SU-DHL-6 (cell line): ENCODE results near the gene GOLGB1.

ENCODE experiments used
- H2AFZ ChIP-seq: fragments of 200-600 bp; sonication (generic); 2 replicates; pipeline ENCODE4 v1.6.1; 2014; ENCODE audit warnings: low read depth, mild to moderate bottlenecking, moderate library complexity, mixed read lengths, antibody characterized with exemption, low read length; ENCODE audit not compliant: severe bottlenecking
- H3F3A ChIP-seq: fragments of 200-600 bp; shearing (Covaris generic); 2 replicates; pipeline ENCODE4 v1.6.0; 2016; ENCODE audit warnings: antibody characterized with exemption, mild to moderate bottlenecking; ENCODE audit not compliant: insufficient read depth
- H3K27ac ChIP-seq: fragments of 200-600 bp; sonication (generic); 2 replicates; pipeline ENCODE4 v1.5.1; 2016; ENCODE audit warnings: low read depth, mild to moderate bottlenecking, low read length, moderate library complexity, mixed read lengths
- H3K27me3 ChIP-seq: fragments of 200-600 bp; sonication (generic), shearing (Covaris generic); 2 replicates; pipeline ENCODE4 v1.6.0; 2014; ENCODE audit warnings: mild to moderate bottlenecking, low read length
- H3K36me3 ChIP-seq: fragments of 200-600 bp; sonication (generic); 2 replicates; pipeline ENCODE4 v1.6.1; 2014; ENCODE audit warnings: mild to moderate bottlenecking, low read length, mixed read lengths
- H3K4me2 ChIP-seq: fragments of 300-600, 200-600 bp; shearing (Covaris generic), sonication (generic); 2 replicates; pipeline ENCODE4 v1.6.0; 2014; ENCODE audit warnings: low read length, low read depth, mild to moderate bottlenecking; ENCODE audit not compliant: poor library complexity, severe bottlenecking
- H3K4me3 ChIP-seq: fragments of 200-600 bp; sonication (generic); 2 replicates; pipeline ENCODE4 v1.5.1; 2014; ENCODE audit warnings: antibody characterized with exemption, low read length, mild to moderate bottlenecking, mixed read lengths; ENCODE audit not compliant: insufficient read depth, poor library complexity, severe bottlenecking
- H3K79me2 ChIP-seq: fragments of 200-600 bp; sonication (generic); 2 replicates; pipeline ENCODE4 v1.6.1; 2014; ENCODE audit warnings: mild to moderate bottlenecking, low read length, moderate library complexity; ENCODE audit not compliant: insufficient read depth
- H3K9ac ChIP-seq: fragments of 200-600 bp; sonication (generic); 2 replicates; pipeline ENCODE4 v1.7.0; 2014; ENCODE audit warnings: mild to moderate bottlenecking, low read length
- H3K9me2 ChIP-seq: fragments of 200-600 bp; sonication (generic); replicated peaks from 2 replicates; pipeline ENCODE4 v1.6.1; 2014; ENCODE audit warnings: low read length; ENCODE audit not compliant: insufficient read depth
- H3K9me3 ChIP-seq: fragments of 200-600 bp; sonication (generic); 2 replicates; pipeline ENCODE4 v1.6.1; 2014; ENCODE audit warnings: low read length, mixed read lengths; ENCODE audit not compliant: insufficient read depth
- H4K20me1 ChIP-seq: fragments of 200-600 bp; sonication (generic); 2 replicates; pipeline ENCODE4 v1.6.1; 2014; ENCODE audit warnings: low read depth, mild to moderate bottlenecking, antibody characterized with exemption, low read length, moderate library complexity, mixed read lengths
- EZH2phosphoT487 ChIP-seq: fragments of 200-600 bp; sonication (generic), shearing (Covaris generic); conservative IDR thresholded peaks from 2 replicates; pipeline ENCODE4 v1.6.1; 2018; ENCODE audit warnings: mild to moderate bottlenecking, antibody characterized with exemption, low read length, moderate library complexity, mixed read lengths
- TF ChIP-seq, protein P1 (sequence below): fragments of 200-600 bp; sonication (generic); IDR thresholded peaks from one replicate; pipeline ENCODE4 v1.5.1; 2017; ENCODE audit warnings: antibody characterized with exemption, mild to moderate bottlenecking, low read length, moderate library complexity; ENCODE audit not compliant: insufficient read depth, poor library complexity, severe bottlenecking

GOLGB1 gene

GRCh38 chr3:121718205-121718846 is 31.2 kb downstream of the GOLGB1 start:
- no peak overlapping the region for H2AFZ ChIP-seq
- H3K27ac ChIP-seq: no peak overlapping the region
- H3K4me3 ChIP-seq: no peak overlapping the region
- no peaks in the 10 kb centered on the region for H3K9me3 ChIP-seq
- no peak overlapping the region for H3K4me2 ChIP-seq
- no peaks in the 10 kb centered on the region for H3K79me2 ChIP-seq
- no peak for TF ChIP-seq EZH2phosphoT487
- TF ChIP-seq, protein P1, sequence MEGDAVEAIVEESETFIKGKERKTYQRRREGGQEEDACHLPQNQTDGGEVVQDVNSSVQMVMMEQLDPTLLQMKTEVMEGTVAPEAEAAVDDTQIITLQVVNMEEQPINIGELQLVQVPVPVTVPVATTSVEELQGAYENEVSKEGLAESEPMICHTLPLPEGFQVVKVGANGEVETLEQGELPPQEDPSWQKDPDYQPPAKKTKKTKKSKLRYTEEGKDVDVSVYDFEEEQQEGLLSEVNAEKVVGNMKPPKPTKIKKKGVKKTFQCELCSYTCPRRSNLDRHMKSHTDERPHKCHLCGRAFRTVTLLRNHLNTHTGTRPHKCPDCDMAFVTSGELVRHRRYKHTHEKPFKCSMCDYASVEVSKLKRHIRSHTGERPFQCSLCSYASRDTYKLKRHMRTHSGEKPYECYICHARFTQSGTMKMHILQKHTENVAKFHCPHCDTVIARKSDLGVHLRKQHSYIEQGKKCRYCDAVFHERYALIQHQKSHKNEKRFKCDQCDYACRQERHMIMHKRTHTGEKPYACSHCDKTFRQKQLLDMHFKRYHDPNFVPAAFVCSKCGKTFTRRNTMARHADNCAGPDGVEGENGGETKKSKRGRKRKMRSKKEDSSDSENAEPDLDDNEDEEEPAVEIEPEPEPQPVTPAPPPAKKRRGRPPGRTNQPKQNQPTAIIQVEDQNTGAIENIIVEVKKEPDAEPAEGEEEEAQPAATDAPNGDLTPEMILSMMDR: no peak
- H3K9me2 ChIP-seq: no peaks in the 10 kb centered on the region
- no peak overlapping the region for H3K9ac ChIP-seq
- peaks cover 2% of the 10 kb centered on the region; the same call in 1 of the 2 replicates for H3K36me3 ChIP-seq
- no peaks in the 10 kb centered on the region for H3K27me3 ChIP-seq
- H3F3A ChIP-seq: no peaks in the 10 kb centered on the region
- H4K20me1 ChIP-seq: no peaks in the 10 kb centered on the region

DNA sequence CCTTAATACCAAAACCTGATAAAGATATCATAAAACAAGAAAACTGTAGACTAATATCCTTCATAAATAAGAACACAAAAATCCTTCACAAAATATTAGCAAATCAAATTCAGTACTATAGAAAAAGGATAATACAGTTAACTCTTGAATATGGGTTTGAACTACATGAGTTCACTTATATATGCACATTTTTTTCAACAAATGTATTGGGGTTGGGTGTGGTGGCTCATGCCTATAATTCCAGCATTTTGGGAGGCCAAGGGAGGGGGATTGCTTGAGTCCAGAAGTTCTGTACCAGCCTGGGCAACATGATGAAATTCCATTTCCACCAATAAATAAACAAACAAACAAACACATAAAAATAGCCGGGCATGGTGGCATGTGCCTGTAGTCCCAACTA is 39.2 kb downstream of the GOLGB1 start:
- no peaks in the 10 kb centered on the region for H3K9me2 ChIP-seq
- TF ChIP-seq, protein P1: no peak
- TF ChIP-seq EZH2phosphoT487: no peak

DNA sequence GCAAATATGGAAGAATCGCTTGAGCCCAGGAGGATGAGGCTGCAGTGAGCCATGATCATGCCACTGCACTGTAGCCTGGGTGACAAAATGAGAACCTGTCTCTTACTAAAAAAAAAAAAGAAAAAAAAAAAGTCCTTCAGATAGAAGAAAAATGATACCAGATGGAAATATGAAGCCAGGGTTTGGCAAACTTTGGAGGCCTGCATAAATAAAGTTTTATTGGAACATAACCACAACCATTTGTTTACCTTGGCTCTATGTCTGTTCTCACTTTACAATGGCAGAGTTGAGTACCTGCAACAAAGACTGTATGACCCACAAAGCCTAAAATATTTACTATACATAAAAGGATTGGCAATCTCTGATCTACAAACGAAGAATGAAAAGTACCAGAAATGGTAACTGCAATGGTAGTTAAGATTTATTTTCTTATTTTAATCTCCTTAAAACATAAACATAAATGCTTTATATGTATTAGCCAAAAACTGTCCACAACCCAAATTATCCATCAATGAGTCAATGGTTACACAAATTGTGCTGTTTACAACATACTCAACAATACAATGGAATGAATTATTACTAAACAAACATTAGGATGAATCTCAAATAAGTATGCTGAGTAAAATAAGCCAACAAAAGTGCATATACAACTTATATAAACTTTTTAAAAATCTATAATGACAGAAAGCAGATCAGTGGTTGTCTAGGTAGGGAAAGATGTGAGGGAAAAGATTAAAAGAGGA is 41.8 kb downstream of the GOLGB1 start:
- no peak for TF ChIP-seq EZH2phosphoT487
- TF ChIP-seq, protein P1: no peak
- Histone ChIP-seq H3K79me2 (no peaks in the 10 kb centered on the region), H3K4me2 (no peak overlapping the region), H3F3A (no peaks in the 10 kb centered on the region), H3K9me2 (no peaks in the 10 kb centered on the region), H4K20me1 (no peaks in the 10 kb centered on the region), H2AFZ (no peak overlapping the region), H3K27ac (no peak overlapping the region), H3K36me3 (0 out of 2 replicates have a peak, but pooled peaks cover 2% of the 10 kb centered on the region), H3K9me3 (no peaks in the 10 kb centered on the region), H3K9ac (no peak overlapping the region), H3K27me3 (no peaks in the 10 kb centered on the region), H3K4me3 (no peak overlapping the region)

More for the DNA sequence above, 39.2 kb downstream of the GOLGB1 start:
- no peaks in the 10 kb centered on the region for H3F3A ChIP-seq
- H3K9me3 ChIP-seq: no peaks in the 10 kb centered on the region
- no peaks in the 10 kb centered on the region for H3K36me3 ChIP-seq
- no peaks in the 10 kb centered on the region for H4K20me1 ChIP-seq
- H3K4me3 ChIP-seq: no peak overlapping the region
- H3K9ac ChIP-seq: no peak overlapping the region
- no peaks in the 10 kb centered on the region for H3K27me3 ChIP-seq
- no peak overlapping the region for H3K4me2 ChIP-seq
- H2AFZ ChIP-seq: no peak overlapping the region
- H3K27ac ChIP-seq: no peak overlapping the region
- no peaks in the 10 kb centered on the region for H3K79me2 ChIP-seq
